Kidney (tissue), 14 donors: ENCODE measurements around the gene FRMD4A. TPM values are rescaled to one million over a fixed set of nuclear protein-coding genes. Genes with fewer than 3 reads are reported as not detected.

Source experiments
- DNase-seq, 5 donors: peaks; one replicate each; pipeline ENCODE4 v3.0.0-alpha.2; 2013 to 2020
- FAIRE-seq: peaks from 2 replicates; lab custom pipeline; 2012; peaks lifted over from hg19 to GRCh38; lab: Jason Lieb, UNC
- H3K27ac ChIP-seq, 2 donors: one replicate each; pipeline ENCODE4 v1.7.0; 2013; ENCODE audit warnings: low read depth in 2 of 2, low read length in 2 of 2, inconsistent platforms in 1 of 2
- H3K27me3 ChIP-seq: one replicate; pipeline ENCODE4 v1.7.1; 2013; ENCODE audit warnings: low read length, inconsistent platforms; ENCODE audit not compliant: control insufficient read depth, insufficient read depth
- H3K36me3 ChIP-seq, 3 donors: one replicate each; pipeline versions ENCODE4 v1.7.0 to v1.7.1; 2013; ENCODE audit warnings: low read length in 3 of 3, control low read depth in 1 of 3, inconsistent platforms in 1 of 3; ENCODE audit not compliant: insufficient read depth in 3 of 3, control insufficient read depth in 2 of 3
- H3K4me1 ChIP-seq, 3 donors: one replicate each; pipeline versions ENCODE4 v1.7.0 to v1.7.1; 2013; ENCODE audit warnings: low read length in 3 of 3, inconsistent platforms in 1 of 3, low read depth in 1 of 3; ENCODE audit not compliant: control insufficient read depth in 2 of 3, insufficient read depth in 2 of 3
- H3K4me3 ChIP-seq, 3 donors: one replicate each; pipeline versions ENCODE4 v1.7.0 to v1.8.1; 2013; ENCODE audit warnings: low read length in 3 of 3, control low read depth in 1 of 3, inconsistent platforms in 1 of 3
- H3K9ac ChIP-seq, 3 donors: one replicate each; pipeline versions ENCODE4 v1.7.0 to v1.7.1; 2013; ENCODE audit warnings: low read length in 3 of 3, control low read depth in 1 of 3, inconsistent platforms in 1 of 3
- H3K9me3 ChIP-seq, 3 donors: one replicate each; pipeline versions ENCODE4 v1.7.0 to v1.7.1; 2013; ENCODE audit warnings: low read length in 3 of 3, control low read depth in 1 of 3, inconsistent platforms in 1 of 3; ENCODE audit not compliant: control insufficient read depth in 2 of 3, insufficient read depth in 1 of 3
- intact Hi-C: fragments of 100-400 bp; cut with DNase I; formaldehyde crosslinking; loops from one replicate; pipeline ENCODE4 v1.11.1; 2022
- polyA plus RNA-seq: library from polyadenylated mRNA; stranded (reverse); fragments of 350-450 nt; fragmentation: Illumina TruSeq; extraction: RNeasy Lipid Tissue Mini Kit (QIAGEN cat#74804); gene quantifications from one replicate; pipeline ENCODE4 v1.2.3, GENCODE V29; 2014; ENCODE audit warnings: low read depth, low replicate concordance; ENCODE audit not compliant: insufficient read depth
- total RNA-seq: library from RNA; stranded (reverse); fragmentation: NEBNext Ultra II Directional; extraction: Animal tissue kit (Norgen Biotek cat#: 25700); gene quantifications from one replicate; pipeline ENCODE4 v1.2.1, GENCODE V29; 2021
- TF ChIP-seq, protein P1 (sequence below): IDR thresholded peaks from 3 replicates; pipeline ENCODE4 v1.5.1; 2012; ENCODE audit warnings: mild to moderate bottlenecking, moderate library complexity, borderline replicate concordance; ENCODE audit not compliant: insufficient read depth; ENCODE audit errors: extremely low read depth
- donor health status: control.
- donor health status: control.
- donor health status: control.
- donor health status: control.
- donor health status: control.
- donor health status: DM: yes; HTN: yes; CAD: no.
- donor health status: Normal renal cell carcinoma (clear cell type).

Gene FRMD4A
- total and polyA plus RNA-seq, 2 donors from 2014 or later: 16.0 to 68.2 TPM

DNA sequence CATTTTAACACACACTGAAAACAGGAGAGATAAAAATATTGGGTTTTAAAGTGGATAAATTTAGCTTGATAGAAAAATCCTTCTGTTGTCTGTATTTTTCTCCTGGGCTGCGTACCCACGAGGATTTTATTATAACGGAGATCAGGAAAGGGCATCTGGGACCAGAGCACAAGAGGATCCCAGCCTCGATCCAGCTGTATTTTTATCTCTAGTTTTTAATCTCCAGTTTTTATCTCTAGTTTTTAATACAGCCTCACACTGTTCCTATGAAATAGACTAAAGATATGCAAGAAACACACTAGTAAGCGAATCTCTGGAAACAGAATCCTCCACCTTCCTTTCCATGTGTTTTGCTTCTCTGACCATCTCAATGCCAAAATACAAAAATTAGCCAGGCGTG lies 295.2 kb downstream of the FRMD4A start:
- no peak for DNase-seq
- TF ChIP-seq, protein P1, sequence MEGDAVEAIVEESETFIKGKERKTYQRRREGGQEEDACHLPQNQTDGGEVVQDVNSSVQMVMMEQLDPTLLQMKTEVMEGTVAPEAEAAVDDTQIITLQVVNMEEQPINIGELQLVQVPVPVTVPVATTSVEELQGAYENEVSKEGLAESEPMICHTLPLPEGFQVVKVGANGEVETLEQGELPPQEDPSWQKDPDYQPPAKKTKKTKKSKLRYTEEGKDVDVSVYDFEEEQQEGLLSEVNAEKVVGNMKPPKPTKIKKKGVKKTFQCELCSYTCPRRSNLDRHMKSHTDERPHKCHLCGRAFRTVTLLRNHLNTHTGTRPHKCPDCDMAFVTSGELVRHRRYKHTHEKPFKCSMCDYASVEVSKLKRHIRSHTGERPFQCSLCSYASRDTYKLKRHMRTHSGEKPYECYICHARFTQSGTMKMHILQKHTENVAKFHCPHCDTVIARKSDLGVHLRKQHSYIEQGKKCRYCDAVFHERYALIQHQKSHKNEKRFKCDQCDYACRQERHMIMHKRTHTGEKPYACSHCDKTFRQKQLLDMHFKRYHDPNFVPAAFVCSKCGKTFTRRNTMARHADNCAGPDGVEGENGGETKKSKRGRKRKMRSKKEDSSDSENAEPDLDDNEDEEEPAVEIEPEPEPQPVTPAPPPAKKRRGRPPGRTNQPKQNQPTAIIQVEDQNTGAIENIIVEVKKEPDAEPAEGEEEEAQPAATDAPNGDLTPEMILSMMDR: no peak
- no peaks in the 10 kb centered on the region for H3K9me3 ChIP-seq
- no peak overlapping the region for H3K9ac ChIP-seq
- no peak for FAIRE-seq
- H3K36me3 ChIP-seq: no peaks in the 10 kb centered on the region
- H3K27me3 ChIP-seq: no peaks in the 10 kb centered on the region
- intact Hi-C loops: no loop called here
- peaks cover 0 to 2% (median under 1%) of the 10 kb centered on the region in 3 donors for H3K4me1 ChIP-seq
- no peak overlapping the region for H3K4me3 ChIP-seq
- H3K27ac ChIP-seq: no peak overlapping the region

GRCh38 chr10:14032406-14032998 lies 298.2 kb downstream of the FRMD4A start:
- DNase-seq: peak in 1 of 5 donors; percentile 61
- FAIRE-seq: no peak
- intact Hi-C loops: no loop called here
- Histone ChIP-seq H3K9me3 (no peaks in the 10 kb centered on the region), H3K36me3 (no peaks in the 10 kb centered on the region), H3K27me3 (no peaks in the 10 kb centered on the region), H3K4me1 (no peaks in the 10 kb centered on the region), H3K27ac (no peak overlapping the region), H3K4me3 (no peak overlapping the region), H3K9ac (no peak overlapping the region)
- TF ChIP-seq, protein P1: peak; percentile 32

- Histone ChIP-seq H3K4me3 (no peak overlapping the region), H3K9me3 (no peaks in the 10 kb centered on the region), H3K9ac (no peak overlapping the region), H3K27ac (no peak overlapping the region), H3K27me3 (no peaks in the 10 kb centered on the region), H3K36me3 (no peaks in the 10 kb centered on the region), H3K4me1 (no peaks in the 10 kb centered on the region)
- intact Hi-C loops: no loop called here
- TF ChIP-seq, protein P1: no peak
- FAIRE-seq (no peak), DNase-seq (no peak)
Observed at GRCh38 chr10:14026325-14026724, 304.4 kb downstream of the FRMD4A start.
